CD14-positive monocyte (primary cell): ENCODE results near the gene ZNF837. TPM values are rescaled to one million over a fixed set of nuclear protein-coding genes. Genes with fewer than 3 reads are reported as not detected.
A peak's percentile ranks its signal among the peaks of the same experiment; 100 is the strongest.

ENCODE experiments used
- DNase-seq, 3 donors: peaks; one replicate each; pipeline ENCODE4 v3.0.0-alpha.2; 2011 to 2022
- H2AFZ ChIP-seq: 2 replicates; pipeline ENCODE4 v1.6.0; 2012; ENCODE audit warnings: mild to moderate bottlenecking, low read depth, low read length, inconsistent platforms; ENCODE audit not compliant: insufficient read depth, poor library complexity, severe bottlenecking
- H3K27ac ChIP-seq, 2 donors: 1 replicate in 1 of 2; 2 replicates in 1 of 2; pipeline ENCODE4 v1.5.1; 2012 to 2013; ENCODE audit warnings: low read length in 2 of 2, control low read depth in 1 of 2, inconsistent platforms in 1 of 2, low read depth in 1 of 2, mild to moderate bottlenecking in 1 of 2
- H3K27me3 ChIP-seq, 2 donors: one replicate each; pipeline versions ENCODE4 v1.6.0 to v1.6.1; 2011 to 2013; ENCODE audit warnings: low read length in 2 of 2; ENCODE audit not compliant: control insufficient read depth in 2 of 2, insufficient read depth in 2 of 2
- H3K36me3 ChIP-seq, 2 donors: replicated peaks in 1 of 2; 1 replicate in 1 of 2; 2 replicates in 1 of 2; pipeline versions ENCODE4 v1.5.1 to v1.6.1; 2012 to 2013; ENCODE audit warnings: low read length in 2 of 2, control low read depth in 1 of 2, inconsistent platforms in 1 of 2, mild to moderate bottlenecking in 1 of 2; ENCODE audit not compliant: insufficient read depth in 2 of 2, control insufficient read depth in 1 of 2
- H3K4me1 ChIP-seq, 2 donors: 1 replicate in 1 of 2; 2 replicates in 1 of 2; pipeline versions ENCODE4 v1.5.1 to v1.6.1; 2012 to 2013; ENCODE audit warnings: low read length in 2 of 2, control low read depth in 1 of 2, inconsistent platforms in 1 of 2, mild to moderate bottlenecking in 1 of 2, moderate library complexity in 1 of 2; ENCODE audit not compliant: insufficient read depth in 2 of 2, control insufficient read depth in 1 of 2
- H3K4me2 ChIP-seq: replicated peaks from 2 replicates; pipeline ENCODE3; 2012; ENCODE audit warnings: low read length, moderate library complexity, mild to moderate bottlenecking; ENCODE audit not compliant: poor library complexity, severe bottlenecking; ENCODE audit errors: extremely low read depth
- H3K4me3 ChIP-seq, 3 experiments: fragments of 200-600 bp in 1 of 3; sonication (generic) in 1 of 3; replicated peaks in 1 of 3; 1 replicate in 2 of 3; 2 replicates in 1 of 3; pipeline ENCODE4 v1.5.1; 2011 to 2013; ENCODE audit warnings: low read length in 3 of 3, mild to moderate bottlenecking in 3 of 3, control low read depth in 2 of 3, low read depth in 2 of 3, inconsistent platforms in 1 of 3, moderate library complexity in 1 of 3
- H3K79me2 ChIP-seq: 2 replicates; pipeline ENCODE4 v1.6.0; 2012; ENCODE audit warnings: mild to moderate bottlenecking, control low read depth, inconsistent platforms, low read length, moderate library complexity; ENCODE audit not compliant: insufficient read depth
- H3K9ac ChIP-seq: 2 replicates; pipeline ENCODE4 v1.6.0; 2017; ENCODE audit warnings: low read length, mild to moderate bottlenecking; ENCODE audit not compliant: insufficient read depth, poor library complexity, severe bottlenecking
- H3K9me3 ChIP-seq, 2 donors: replicated peaks in 1 of 2; 1 replicate in 1 of 2; 2 replicates in 1 of 2; pipeline versions ENCODE4 v1.5.1 to v1.6.1; 2012 to 2013; ENCODE audit warnings: low read length in 2 of 2, control low read depth in 1 of 2; ENCODE audit not compliant: control insufficient read depth in 1 of 2, insufficient read depth in 1 of 2
- H4K20me1 ChIP-seq: 2 replicates; pipeline ENCODE4 v1.6.0; 2012; ENCODE audit warnings: mild to moderate bottlenecking, low read length, control low read depth, moderate library complexity; ENCODE audit not compliant: insufficient read depth
- H3K27ac Mint-ChIP-seq, 7 donors: one replicate each; pipeline ENCODE4 v1.8.0; 2020; ENCODE audit warnings: mild to moderate bottlenecking in 7 of 7, mixed read lengths in 7 of 7, moderate library complexity in 6 of 7, inconsistent platforms in 2 of 7
- H3K27me3 Mint-ChIP-seq, 3 donors: one replicate each; pipeline ENCODE4 v1.8.0; 2021 to 2022; ENCODE audit warnings: low read depth in 3 of 3, mild to moderate bottlenecking in 3 of 3, mixed read lengths in 3 of 3, moderate library complexity in 3 of 3, inconsistent platforms in 1 of 3
- H3K36me3 Mint-ChIP-seq, 2 donors: one replicate each; pipeline ENCODE4 v1.8.0; 2020; ENCODE audit warnings: mixed read lengths in 2 of 2, inconsistent platforms in 1 of 2, mild to moderate bottlenecking in 1 of 2
- H3K4me1 Mint-ChIP-seq: one replicate; pipeline ENCODE4 v1.8.0; 2020; ENCODE audit warnings: mild to moderate bottlenecking, mixed read lengths
- H3K4me3 Mint-ChIP-seq, 2 donors: one replicate each; pipeline ENCODE4 v1.8.0; 2020; ENCODE audit warnings: mild to moderate bottlenecking in 2 of 2, mixed read lengths in 2 of 2, moderate library complexity in 1 of 2
- H3K9me3 Mint-ChIP-seq, 7 donors: one replicate each; pipeline ENCODE4 v1.8.0; 2020 to 2022; ENCODE audit warnings: mixed read lengths in 7 of 7, mild to moderate bottlenecking in 6 of 7, moderate library complexity in 6 of 7, inconsistent platforms in 2 of 7
- WGBS: methylation state at CpG from one replicate; pipeline ENCODE4 v1.1.5; 2013; ENCODE audit warnings: missing lambda C conversion rate; ENCODE audit not compliant: insufficient coverage; 5-methylcytosine and 5-hydroxymethylcytosine counted together
- intact Hi-C, 2 donors: fragments of 100-400 bp; cut with micrococcal nuclease; formaldehyde crosslinking; loops; one replicate each; pipeline versions ENCODE4 v1.15.0 to v1.15.1; 2023
- polyA plus RNA-seq, 3 donors: library from polyadenylated mRNA; depleted of rRNA in 1 of 3; unstranded in 2 of 3; stranded (reverse) in 1 of 3; fragments of 300-500 nt in 2 of 3; fragments of >200 nt in 1 of 3; fragmentation: Illumina TruSeq in 2 of 3; gene quantifications; 1 replicate in 2 of 3; 2 replicates in 1 of 3; pipeline ENCODE4 v1.2.3, GENCODE V29; 2012 to 2021
- TF ChIP-seq, protein P1 (sequence below): fragments of 200-600 bp; IDR thresholded peaks from one replicate; pipeline ENCODE4 v1.8.0; 2022; ENCODE audit warnings: antibody characterized with exemption, mild to moderate bottlenecking

ZNF837 gene
- polyA plus RNA-seq, 3 donors: 0.13 to 0.72 (median 0.33) TPM

DNA sequence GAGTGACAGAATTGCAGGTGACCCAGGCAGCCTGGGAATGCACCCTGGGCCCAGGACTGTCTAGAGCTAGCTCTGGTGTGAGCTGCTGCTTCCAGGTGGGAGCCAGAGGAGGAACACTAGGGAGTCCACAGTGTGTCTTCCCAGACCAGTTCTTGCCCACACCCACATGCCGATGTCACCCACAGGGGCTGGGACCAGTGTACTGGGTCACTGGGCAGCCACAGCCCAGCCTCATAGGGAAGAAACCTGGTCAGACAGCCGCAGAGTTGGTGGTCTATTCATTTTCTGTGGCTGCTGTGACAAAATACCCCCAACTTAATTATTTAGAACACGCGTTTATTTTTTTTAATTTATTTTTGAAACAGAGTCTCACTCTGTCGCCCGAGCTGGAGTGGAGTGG lies 17.7 kb upstream of the ZNF837 start:
- DNase-seq: no peak
- 60% methylated on average over 1 of the region's 6 CpGs for WGBS

DNA sequence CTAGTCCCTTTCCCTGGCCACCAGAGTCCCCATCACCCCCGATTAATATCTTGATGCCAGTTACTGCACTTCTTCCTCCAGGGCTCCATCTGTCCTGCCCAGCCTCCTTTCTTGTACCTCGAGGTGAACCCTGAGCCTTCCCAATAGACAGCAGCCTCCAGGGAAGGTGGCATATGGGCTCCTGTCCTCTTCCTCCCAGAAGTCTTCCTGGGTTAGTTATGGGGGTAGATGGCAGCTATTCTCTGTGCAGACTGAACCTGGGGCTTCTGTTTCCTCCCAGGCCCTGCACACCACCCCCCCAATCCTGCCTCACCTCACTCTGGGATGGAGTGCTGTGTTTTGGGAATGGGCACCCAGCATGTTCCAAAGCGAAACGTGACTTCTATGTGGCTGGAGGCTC lies 17.3 kb upstream of the ZNF837 start:
- H3K27ac Mint-ChIP-seq: no peak overlapping the region
- Histone ChIP-seq H4K20me1 (no peaks in the 10 kb centered on the region), H3K9me3 (no peaks in the 10 kb centered on the region), H3K9ac (no peak overlapping the region), H3K79me2 (no peaks in the 10 kb centered on the region), H3K27ac (no peak overlapping the region), H3K27me3 (peaks cover 5 to 30% of the 10 kb centered on the region in 2 donors), H3K4me3 (no peak overlapping the region), H3K4me1 (peaks cover 14 to 18% of the 10 kb centered on the region in 2 donors), H3K4me2 (no peak overlapping the region), H2AFZ (no peak overlapping the region), H3K36me3 (peaks cover 20 to 22% of the 10 kb centered on the region in 2 donors)
- H3K4me1 Mint-ChIP-seq: peaks cover 20% of the 10 kb centered on the region
- peaks cover 22 to 24% of the 10 kb centered on the region in 2 donors for H3K36me3 Mint-ChIP-seq
- TF ChIP-seq, protein P1, sequence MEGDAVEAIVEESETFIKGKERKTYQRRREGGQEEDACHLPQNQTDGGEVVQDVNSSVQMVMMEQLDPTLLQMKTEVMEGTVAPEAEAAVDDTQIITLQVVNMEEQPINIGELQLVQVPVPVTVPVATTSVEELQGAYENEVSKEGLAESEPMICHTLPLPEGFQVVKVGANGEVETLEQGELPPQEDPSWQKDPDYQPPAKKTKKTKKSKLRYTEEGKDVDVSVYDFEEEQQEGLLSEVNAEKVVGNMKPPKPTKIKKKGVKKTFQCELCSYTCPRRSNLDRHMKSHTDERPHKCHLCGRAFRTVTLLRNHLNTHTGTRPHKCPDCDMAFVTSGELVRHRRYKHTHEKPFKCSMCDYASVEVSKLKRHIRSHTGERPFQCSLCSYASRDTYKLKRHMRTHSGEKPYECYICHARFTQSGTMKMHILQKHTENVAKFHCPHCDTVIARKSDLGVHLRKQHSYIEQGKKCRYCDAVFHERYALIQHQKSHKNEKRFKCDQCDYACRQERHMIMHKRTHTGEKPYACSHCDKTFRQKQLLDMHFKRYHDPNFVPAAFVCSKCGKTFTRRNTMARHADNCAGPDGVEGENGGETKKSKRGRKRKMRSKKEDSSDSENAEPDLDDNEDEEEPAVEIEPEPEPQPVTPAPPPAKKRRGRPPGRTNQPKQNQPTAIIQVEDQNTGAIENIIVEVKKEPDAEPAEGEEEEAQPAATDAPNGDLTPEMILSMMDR: no peak
- peaks cover 0 to 11% (median 0%) of the 10 kb centered on the region in 7 donors for H3K9me3 Mint-ChIP-seq
- peak overlapping the region in 1 of 2 donors; percentile 48 for H3K4me3 Mint-ChIP-seq
- intact Hi-C loops: no loop called here
- peaks cover 30 to 44% (median 43%) of the 10 kb centered on the region in 3 donors for H3K27me3 Mint-ChIP-seq
- 100% methylated on average over 1 of the region's 4 CpGs for WGBS
- no peak for DNase-seq

More for the DNA sequence above, 17.7 kb upstream of the ZNF837 start:
- H3K27me3 ChIP-seq: peaks cover 5 to 30% of the 10 kb centered on the region in 2 donors
- Mint-ChIP-seq H3K4me1 (peaks cover 20% of the 10 kb centered on the region), H3K9me3 (peaks cover 0 to 11% (median 0%) of the 10 kb centered on the region in 7 donors), H3K36me3 (peaks cover 18 to 20% of the 10 kb centered on the region in 2 donors), H3K27ac (no peak overlapping the region), H3K27me3 (peaks cover 30 to 44% (median 43%) of the 10 kb centered on the region in 3 donors), H3K4me3 (no peak overlapping the region)
- H3K4me1 ChIP-seq: peaks cover 14 to 18% of the 10 kb centered on the region in 2 donors
- H3K4me2 ChIP-seq: no peak overlapping the region
- no peaks in the 10 kb centered on the region for H3K9me3 ChIP-seq
- no peak overlapping the region for H3K9ac ChIP-seq
- intact Hi-C loops: no loop called here
- no peak overlapping the region for H3K4me3 ChIP-seq
- peaks cover 16 to 18% of the 10 kb centered on the region in 2 donors for H3K36me3 ChIP-seq
- H3K79me2 ChIP-seq: no peaks in the 10 kb centered on the region
- H4K20me1 ChIP-seq: no peaks in the 10 kb centered on the region
- H2AFZ ChIP-seq: no peak overlapping the region
- H3K27ac ChIP-seq: no peak overlapping the region
- TF ChIP-seq, protein P1: no peak
